ENCODE results near the gene CENPM. TPM values are rescaled to one million over a fixed set of nuclear protein-coding genes. Genes with fewer than 3 reads are reported as not detected.
A peak's percentile ranks its signal among the peaks of the same experiment; 100 is the strongest.

Gene CENPM
- polyA plus RNA-seq, 1 donor from 2014 or later: 2.1 TPM

GRCh38 chr22:41910050-41911000 lies 36.6 kb downstream of the CENPM start:
- Histone ChIP-seq H4K20me1 (ENCODE audit: insufficient read depth) (no peaks in the 10 kb centered on the region), H3K9me2 (ENCODE audit: insufficient read depth, low read length) (no peaks in the 10 kb centered on the region), H3K79me2 (replicated peaks; ENCODE audit: insufficient read depth, low read length) (no peaks in the 10 kb centered on the region), H2AFZ (ENCODE audit: low read depth, low read length) (no peak overlapping the region), H3K27ac (ENCODE audit: low read length) (no peak overlapping the region), H3F3A (ENCODE audit: insufficient read depth, low read length, poor library complexity, severe bottlenecking) (no peaks in the 10 kb centered on the region), H3K4me2 (ENCODE audit: low read length) (no peak overlapping the region), H3K27me3 (ENCODE audit: insufficient read depth, low read depth, low read length) (peaks cover 62% of the 10 kb centered on the region), H3K9me3 (ENCODE audit: low read length) (no peaks in the 10 kb centered on the region), H3K4me3 (ENCODE audit: low read length) (peak overlapping the region; percentile 37), H3K36me3 (ENCODE audit: insufficient read depth, low read length) (no peaks in the 10 kb centered on the region), H3K9ac (ENCODE audit: low read length) (no peak overlapping the region)
- no peak for TF ChIP-seq EP300 (conservative IDR thresholded peaks at IDR 0.05; ENCODE audit: poor library complexity, severe bottlenecking)
- TF ChIP-seq CTCF (IDR thresholded peaks at IDR 0.05; ENCODE audit: poor library complexity, severe bottlenecking): no peak
- no peak for TF ChIP-seq REST (IDR thresholded peaks at IDR 0.05; ENCODE audit: borderline replicate concordance)
- TF ChIP-seq EZH2 (IDR thresholded peaks at IDR 0.05; ENCODE audit: borderline replicate concordance, insufficient read depth, low read length, poor library complexity, severe bottlenecking): peak; percentile 73
- TF ChIP-seq SMC3 (conservative IDR thresholded peaks at IDR 0.05; ENCODE audit: poor library complexity): no peak
- TF ChIP-seq MXI1 (conservative IDR thresholded peaks at IDR 0.05; ENCODE audit: poor library complexity, severe bottlenecking): no peak

GRCh38 chr22:41909310-41910049 lies 37.5 kb downstream of the CENPM start:
- TF ChIP-seq SMC3 (conservative IDR thresholded peaks at IDR 0.05; ENCODE audit: poor library complexity) (no peak), MXI1 (conservative IDR thresholded peaks at IDR 0.05; ENCODE audit: poor library complexity, severe bottlenecking) (no peak), EZH2 (IDR thresholded peaks at IDR 0.05; ENCODE audit: borderline replicate concordance, insufficient read depth, low read length, poor library complexity, severe bottlenecking) (no peak), POLR2AphosphoS5 (IDR thresholded peaks at IDR 0.05) (no peak), REST (IDR thresholded peaks at IDR 0.05; ENCODE audit: borderline replicate concordance) (no peak), CTCF (IDR thresholded peaks at IDR 0.05; ENCODE audit: poor library complexity, severe bottlenecking) (no peak), RAD21 (conservative IDR thresholded peaks at IDR 0.05) (no peak), EP300 (conservative IDR thresholded peaks at IDR 0.05; ENCODE audit: poor library complexity, severe bottlenecking) (no peak), TAF1 (IDR thresholded peaks at IDR 0.05; ENCODE audit: low read depth) (no peak)
- Histone ChIP-seq H3K79me2 (replicated peaks; ENCODE audit: insufficient read depth, low read length) (no peaks in the 10 kb centered on the region), H3K4me2 (ENCODE audit: low read length) (no peak overlapping the region), H3K27ac (ENCODE audit: low read length) (no peak overlapping the region), H3K36me3 (ENCODE audit: insufficient read depth, low read length) (no peaks in the 10 kb centered on the region), H3K9me3 (ENCODE audit: low read length) (no peaks in the 10 kb centered on the region), H3K4me3 (ENCODE audit: low read length) (no peak overlapping the region), H3K9me2 (ENCODE audit: insufficient read depth, low read length) (no peaks in the 10 kb centered on the region), H3K27me3 (ENCODE audit: insufficient read depth, low read depth, low read length) (peaks cover 57% of the 10 kb centered on the region), H2AFZ (ENCODE audit: low read depth, low read length) (no peak overlapping the region), H4K20me1 (ENCODE audit: insufficient read depth) (no peaks in the 10 kb centered on the region), H3F3A (ENCODE audit: insufficient read depth, low read length, poor library complexity, severe bottlenecking) (no peaks in the 10 kb centered on the region), H3K9ac (ENCODE audit: low read length) (no peak overlapping the region)

Measured in neural cell (in vitro differentiated cells).